CD8-positive, alpha-beta memory T cell (primary cell): ENCODE measurements around the gene WDR54. TPM values are rescaled to one million over a fixed set of nuclear protein-coding genes. Genes with fewer than 3 reads are reported as not detected.
"Not testable (repeated sequence)": the region's sequence is repeated elsewhere in the genome, so short reads cannot be mapped to it uniquely, and the experiment has no call there.

ENCODE experiments used
- CTCF ChIA-PET: fragments of 350-600 bp; sonication (Branson Sonifier 250); formaldehyde crosslinking; loops from one replicate; lab custom pipeline; 2021; ENCODE audit warnings: antibody characterized with exemption; lab: Charles Lee
- POLR2A ChIA-PET: fragments of 350-600 bp; sonication (Branson Sonifier 250); formaldehyde crosslinking; loops from one replicate; lab custom pipeline; 2021; ENCODE audit warnings: antibody characterized with exemption; lab: Charles Lee
- DNase-seq, 5 donors: peaks; one replicate each; pipeline versions ENCODE4 v3.0.0 to v3.0.0-alpha.2; 2020 to 2022; ENCODE audit warnings: mixed read lengths in 1 of 5
- H3K27ac ChIP-seq: one replicate; pipeline ENCODE4 v1.7.0; 2013; ENCODE audit warnings: low read depth, mild to moderate bottlenecking, low read length, moderate library complexity
- H3K27me3 ChIP-seq: 2 replicates; pipeline ENCODE4 v1.7.0; 2013; ENCODE audit warnings: low read length, mild to moderate bottlenecking; ENCODE audit not compliant: insufficient read depth, poor library complexity, severe bottlenecking
- H3K36me3 ChIP-seq: 2 replicates; pipeline ENCODE4 v1.7.0; 2013; ENCODE audit warnings: mild to moderate bottlenecking, low read length, moderate library complexity; ENCODE audit not compliant: insufficient read depth
- H3K4me1 ChIP-seq: 2 replicates; pipeline ENCODE4 v1.7.0; 2013; ENCODE audit warnings: mild to moderate bottlenecking, low read length, moderate library complexity; ENCODE audit not compliant: insufficient read depth
- H3K4me3 ChIP-seq: 2 replicates; pipeline ENCODE4 v1.7.0; 2013; ENCODE audit warnings: mild to moderate bottlenecking, low read length
- H3K9me3 ChIP-seq: 2 replicates; pipeline ENCODE4 v1.7.0; 2013; ENCODE audit warnings: mild to moderate bottlenecking, low read length
- H3K27ac Mint-ChIP-seq, 8 donors: one replicate each; pipeline ENCODE4 v1.8.0; 2020 to 2021; ENCODE audit warnings: mixed read lengths in 8 of 8, mild to moderate bottlenecking in 6 of 8, inconsistent platforms in 3 of 8, moderate library complexity in 3 of 8
- H3K27me3 Mint-ChIP-seq, 2 donors: one replicate each; pipeline ENCODE4 v1.8.0; 2020 to 2021; ENCODE audit warnings: mixed read lengths in 2 of 2, mild to moderate bottlenecking in 1 of 2, moderate library complexity in 1 of 2
- H3K36me3 Mint-ChIP-seq, 3 donors: one replicate each; pipeline ENCODE4 v1.8.0; 2020 to 2021; ENCODE audit warnings: mixed read lengths in 3 of 3, inconsistent platforms in 1 of 3, mild to moderate bottlenecking in 1 of 3
- H3K4me1 Mint-ChIP-seq, 3 donors: one replicate each; pipeline ENCODE4 v1.8.0; 2020 to 2021; ENCODE audit warnings: mixed read lengths in 3 of 3, inconsistent platforms in 1 of 3, mild to moderate bottlenecking in 1 of 3
- H3K4me3 Mint-ChIP-seq, 7 donors: one replicate each; pipeline ENCODE4 v1.8.0; 2020 to 2021; ENCODE audit warnings: mixed read lengths in 7 of 7, mild to moderate bottlenecking in 6 of 7, moderate library complexity in 4 of 7, inconsistent platforms in 2 of 7
- H3K9me3 Mint-ChIP-seq, 5 donors: one replicate each; pipeline ENCODE4 v1.8.0; 2020 to 2022; ENCODE audit warnings: mixed read lengths in 5 of 5, mild to moderate bottlenecking in 3 of 5, moderate library complexity in 2 of 5, inconsistent platforms in 1 of 5
- polyA plus RNA-seq: library from polyadenylated mRNA; unstranded; fragments of 300-500 nt; fragmentation: Illumina TruSeq; gene quantifications from one replicate; pipeline ENCODE4 v1.2.3, GENCODE V29; 2021
- total RNA-seq, 2 experiments: library from RNA; stranded (reverse); gene quantifications; one replicate each; pipeline ENCODE4 v1.2.3, GENCODE V29; 2021

WDR54 gene
- total and polyA plus RNA-seq, 3 experiments from 2014 or later: 55.5 to 86.6 (median 75.5) TPM

GRCh38 chr2:74417197-74417596, 4.3 kb upstream of the WDR54 start:
- CTCF ChIA-PET: no interaction called here
- peaks cover 21% of the 10 kb centered on the region for H3K4me1 ChIP-seq
- peaks cover 12 to 18% of the 10 kb centered on the region in 2 donors for H3K27me3 Mint-ChIP-seq

DNA sequence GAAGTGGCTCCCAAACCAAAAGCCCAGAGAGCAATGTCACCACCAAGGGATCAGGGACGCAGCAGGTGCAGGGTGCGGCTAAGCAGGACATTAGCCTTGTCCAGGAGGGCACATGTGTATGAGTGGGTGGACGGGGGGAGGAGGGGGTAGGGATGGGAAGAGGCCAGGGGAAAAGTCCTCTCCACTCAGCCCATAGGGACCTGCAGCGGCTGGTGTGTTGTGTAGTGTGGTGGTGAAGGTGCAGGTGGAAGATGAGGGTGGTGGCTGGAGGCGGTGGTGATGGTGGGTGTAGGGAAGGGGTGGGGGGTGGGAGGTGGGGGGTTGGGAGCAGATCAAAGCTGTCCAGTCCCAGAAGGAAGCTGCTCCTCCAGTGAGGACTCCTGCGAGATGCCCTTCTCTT, 3.8 kb upstream of the WDR54 start:
- no peak overlapping the region for H3K27ac ChIP-seq
- ChIA-PET POLR2A (no interaction called here), CTCF (interaction anchor here (1.1 kb wide), 1 partner anchor 63 kb away, joined by 3 read pairs; no protein-coding TSS in a partner anchor)
- H3K4me3 ChIP-seq: no peak overlapping the region
- peaks cover 9 to 36% (median 16%) of the 10 kb centered on the region in 3 donors for H3K4me1 Mint-ChIP-seq
- H3K27me3 ChIP-seq: peaks cover 6% of the 10 kb centered on the region
- H3K9me3 Mint-ChIP-seq: no peaks in the 10 kb centered on the region
- H3K27ac Mint-ChIP-seq: no peak overlapping the region
- peaks cover 7 to 16% of the 10 kb centered on the region in 2 donors for H3K27me3 Mint-ChIP-seq
- no peak for DNase-seq
- H3K4me3 Mint-ChIP-seq: no peak overlapping the region
- peaks cover 0 to 7% (median 2%) of the 10 kb centered on the region in 3 donors for H3K36me3 Mint-ChIP-seq
- H3K9me3 ChIP-seq: no peaks in the 10 kb centered on the region
- H3K4me1 ChIP-seq: peaks cover 23% of the 10 kb centered on the region
- H3K36me3 ChIP-seq: no peaks in the 10 kb centered on the region

More at GRCh38 chr2:74417197-74417596, 4.3 kb upstream of the WDR54 start:
- Histone ChIP-seq H3K27ac (no peak overlapping the region), H3K9me3 (no peaks in the 10 kb centered on the region), H3K36me3 (no peaks in the 10 kb centered on the region), H3K4me3 (no peak overlapping the region), H3K27me3 (peaks cover 6% of the 10 kb centered on the region)
- Mint-ChIP-seq H3K36me3 (peaks cover 0 to 6% (median 2%) of the 10 kb centered on the region in 3 donors), H3K4me1 (peaks cover 6 to 33% (median 14%) of the 10 kb centered on the region in 3 donors), H3K9me3 (no peaks in the 10 kb centered on the region), H3K27ac (peak overlapping the region in 2 of 8 donors; percentile 53 to 70), H3K4me3 (peak overlapping the region in 1 of 7 donors; percentile 25)
- DNase-seq: no peak
- POLR2A ChIA-PET: no interaction called here

GRCh38 chr2:74418312-74418711, 3.2 kb upstream of the WDR54 start:
- Histone ChIP-seq H3K4me3 (no peak overlapping the region), H3K4me1 (peaks cover 23% of the 10 kb centered on the region), H3K36me3 (no peaks in the 10 kb centered on the region), H3K9me3 (no peaks in the 10 kb centered on the region), H3K27me3 (peaks cover 6% of the 10 kb centered on the region), H3K27ac (no peak overlapping the region)
- peaks cover 0 to 9% (median under 1%) of the 10 kb centered on the region in 3 donors for H3K36me3 Mint-ChIP-seq
- peaks cover 4 to 13% of the 10 kb centered on the region in 2 donors for H3K27me3 Mint-ChIP-seq
- H3K27ac Mint-ChIP-seq: no peak overlapping the region
- DNase-seq: no peak
- CTCF ChIA-PET: interaction anchor here (1.1 to 1.5 kb wide), 3 partner anchors 17 to 62 kb away, joined by 3 read pairs; no protein-coding TSS in a partner anchor
- H3K4me1 Mint-ChIP-seq: peaks cover 13 to 39% (median 18%) of the 10 kb centered on the region in 3 donors
- POLR2A ChIA-PET: interaction anchor here (1.0 kb wide), 1 partner anchor 40 kb away, joined by 3 read pairs; the partner anchor contains the start of gene WBP1
- H3K4me3 Mint-ChIP-seq: no peak overlapping the region
- H3K9me3 Mint-ChIP-seq: no peaks in the 10 kb centered on the region

- POLR2A ChIA-PET: interaction anchor here (1.0 kb wide), 1 partner anchor 39 kb away, joined by 3 read pairs; the partner anchor contains the start of gene WBP1
- Histone ChIP-seq H3K4me3 (no peak overlapping the region), H3K27me3 (peaks cover 6% of the 10 kb centered on the region), H3K27ac (no peak overlapping the region), H3K36me3 (no peaks in the 10 kb centered on the region), H3K4me1 (peaks cover 23% of the 10 kb centered on the region), H3K9me3 (no peaks in the 10 kb centered on the region)
- Mint-ChIP-seq H3K4me1 (peaks cover 13 to 39% (median 19%) of the 10 kb centered on the region in 3 donors), H3K4me3 (no peak overlapping the region), H3K27ac (peak overlapping the region in 2 of 8 donors; percentile 82 to 88), H3K36me3 (peaks cover 0 to 9% (median 0%) of the 10 kb centered on the region in 3 donors), H3K27me3 (peaks cover 0 to 10% of the 10 kb centered on the region in 2 donors), H3K9me3 (no peaks in the 10 kb centered on the region)
- DNase-seq: no peak
- CTCF ChIA-PET: interaction anchor here (1.2 to 1.5 kb wide), 2 partner anchors 18 to 28 kb away, joined by 3 read pairs; no protein-coding TSS in a partner anchor
Measured at GRCh38 chr2:74419345-74419744, 2.2 kb upstream of the WDR54 start.

DNA sequence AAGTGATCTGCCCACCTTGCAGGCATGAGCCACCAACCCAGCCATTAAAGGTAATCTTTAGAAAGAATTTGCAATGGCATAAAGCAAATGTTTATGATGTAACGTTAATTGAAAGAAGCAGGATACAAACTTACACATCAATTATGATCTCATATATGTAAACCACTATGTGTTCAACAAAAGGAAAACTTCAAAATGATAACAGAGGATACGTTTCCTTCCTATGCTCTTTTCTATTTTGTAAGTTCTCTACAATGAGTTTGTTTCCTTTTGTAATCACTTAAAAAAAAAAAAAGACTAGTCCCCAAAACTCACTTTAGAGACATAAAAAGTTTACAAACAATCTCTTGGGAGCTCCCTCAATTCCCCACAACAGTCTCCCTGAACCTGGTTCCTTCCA, 1.5 kb upstream of the WDR54 start:
- Histone ChIP-seq H3K4me1 (peaks cover 23% of the 10 kb centered on the region), H3K9me3 (no peaks in the 10 kb centered on the region), H3K36me3 (no peaks in the 10 kb centered on the region), H3K27me3 (peaks cover 5% of the 10 kb centered on the region), H3K27ac (no peak overlapping the region), H3K4me3 (no peak overlapping the region)
- H3K27me3 Mint-ChIP-seq: peaks cover 0 to 10% of the 10 kb centered on the region in 2 donors
- DNase-seq: peak in 1 of 5 donors; percentile 38
- no peaks in the 10 kb centered on the region for H3K9me3 Mint-ChIP-seq
- peak overlapping the region; percentile 61 to 88 (median 83) for H3K27ac Mint-ChIP-seq
- ChIA-PET POLR2A (no interaction called here), CTCF (interaction anchor here (1.5 to 3.8 kb wide), 2 partner anchors 19 to 29 kb away, joined by 3 to 20 read pairs; no protein-coding TSS in a partner anchor)
- H3K4me1 Mint-ChIP-seq: peaks cover 13 to 39% (median 19%) of the 10 kb centered on the region in 3 donors
- peak overlapping the region; percentile 20 to 72 (median 43) for H3K4me3 Mint-ChIP-seq
- peaks cover 0 to 14% (median 0%) of the 10 kb centered on the region in 3 donors for H3K36me3 Mint-ChIP-seq

DNA sequence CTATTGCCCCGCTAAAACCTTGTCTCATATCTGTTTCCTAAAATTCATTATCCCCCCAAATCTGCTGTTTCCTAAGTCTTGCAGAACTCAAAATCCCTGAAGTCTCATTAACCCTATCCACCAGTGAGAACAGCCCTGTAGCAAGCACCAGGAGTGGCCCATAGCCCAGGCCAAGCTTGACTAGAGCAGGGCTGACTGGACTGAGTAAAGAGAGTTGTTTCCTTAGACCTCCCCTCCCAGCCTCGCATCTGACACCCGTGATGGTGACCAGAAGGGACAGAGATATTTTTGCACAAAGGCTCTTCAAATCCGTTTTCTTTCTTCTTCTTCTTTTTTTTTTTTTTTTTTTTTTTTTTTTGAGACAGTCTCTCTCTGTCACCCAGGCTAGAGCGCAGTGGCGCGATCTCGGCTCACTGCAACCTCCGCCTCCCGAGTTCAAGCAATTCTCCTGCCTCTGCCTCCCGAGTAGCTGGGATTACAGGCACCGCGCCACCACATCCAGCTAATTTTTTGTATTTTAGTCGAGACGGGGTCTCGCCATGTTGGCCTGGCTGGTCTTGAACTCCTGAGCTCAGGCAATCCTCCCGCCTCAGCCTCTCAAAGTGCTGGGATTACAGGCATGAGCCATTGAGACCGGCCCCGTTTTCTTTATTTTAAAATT, 957 bp upstream of the WDR54 start:
- H3K9me3 ChIP-seq, H3K27me3 Mint-ChIP-seq, H3K9me3 Mint-ChIP-seq, DNase-seq, H3K27me3 ChIP-seq, H3K36me3 ChIP-seq: not testable (repeated sequence)
- POLR2A ChIA-PET: interaction anchor here (0.5 to 2.1 kb wide), 5 partner anchors 34 to 242 kb away, joined by 5 to 10 read pairs (median 6); partner anchors contain the start of genes INO80B, MOB1A, MRPL53 and WBP1
- Mint-ChIP-seq H3K36me3 (peaks cover 0 to 20% (median 0%) of the 10 kb centered on the region in 3 donors), H3K4me3 (peak overlapping the region; percentile 61 to 100 (median 97)), H3K27ac (peak overlapping the region; percentile 97 to 100 (median 99)), H3K4me1 (peaks cover 13 to 33% (median 19%) of the 10 kb centered on the region in 3 donors)
- CTCF ChIA-PET: interaction anchor here (0.7 to 3.8 kb wide), 6 partner anchors 17 to 112 kb away, joined by 3 to 20 read pairs (median 4); partner anchors contain the start of gene INO80B
- peak overlapping the region; percentile 96 for H3K4me3 ChIP-seq
- peaks cover 17% of the 10 kb centered on the region for H3K4me1 ChIP-seq
- H3K27ac ChIP-seq: peak overlapping the region; percentile 98

DNA sequence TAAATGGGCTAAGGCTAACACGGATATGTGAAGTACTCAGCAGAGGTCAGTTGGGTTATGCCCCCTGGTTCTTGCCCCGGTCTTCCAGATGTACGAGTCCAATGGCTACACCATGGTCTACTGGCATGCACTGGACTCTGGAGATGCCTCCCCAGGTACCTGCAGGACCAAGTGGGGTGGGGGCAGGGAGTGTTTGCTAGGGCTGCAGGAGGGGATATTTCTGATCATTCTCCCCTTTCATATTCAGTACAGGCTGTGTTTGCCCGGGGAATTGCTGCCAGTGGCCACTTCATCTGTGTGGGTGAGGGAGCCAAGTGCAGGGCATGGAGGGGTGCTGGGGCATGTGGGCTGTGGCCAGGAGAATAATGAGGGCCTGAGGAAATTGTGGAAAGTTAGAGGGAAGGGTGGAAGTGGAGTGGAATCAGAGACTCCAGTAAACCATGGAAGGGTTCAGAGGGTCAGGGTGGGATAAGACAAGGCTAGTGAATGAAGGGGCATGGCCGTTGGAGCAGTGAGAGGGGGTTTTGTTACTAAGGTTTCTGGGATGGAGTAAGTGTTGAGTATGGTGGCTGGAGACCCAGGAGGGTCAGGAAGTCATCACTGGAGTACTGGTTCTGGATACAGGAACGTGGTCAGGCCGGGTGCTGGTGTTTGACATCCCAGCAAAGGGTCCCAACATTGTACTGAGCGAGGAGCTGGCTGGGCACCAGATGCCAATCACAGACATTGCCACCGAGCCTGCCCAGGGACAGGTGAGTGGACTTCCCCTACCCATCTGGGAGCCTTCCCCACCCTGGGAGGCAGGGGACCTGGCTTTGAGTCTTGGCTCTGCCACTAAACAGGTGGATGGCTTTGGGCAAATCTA, 1.9 kb downstream of the WDR54 start:
- no peaks in the 10 kb centered on the region for H3K36me3 ChIP-seq
- Mint-ChIP-seq H3K27me3 (peaks cover 0 to 7% of the 10 kb centered on the region in 2 donors), H3K27ac (peak overlapping the region; percentile 38 to 100 (median 86)), H3K36me3 (peaks cover 0 to 28% (median 2%) of the 10 kb centered on the region in 3 donors), H3K4me3 (peak overlapping the region; percentile 97 to 100 (median 98)), H3K9me3 (no peaks in the 10 kb centered on the region), H3K4me1 (peaks cover 13 to 26% (median 19%) of the 10 kb centered on the region in 3 donors)
- no peaks in the 10 kb centered on the region for H3K9me3 ChIP-seq
- ChIA-PET POLR2A (no interaction called here), CTCF (interaction anchor here (3.8 kb wide), 1 partner anchor 33 kb away, joined by 20 read pairs; no protein-coding TSS in a partner anchor)
- H3K27me3 ChIP-seq: no peaks in the 10 kb centered on the region
- peaks cover 16% of the 10 kb centered on the region for H3K4me1 ChIP-seq
- DNase-seq: no peak
- no peak overlapping the region for H3K27ac ChIP-seq
- no peak overlapping the region for H3K4me3 ChIP-seq
